ENCODE results near the gene UGT3A1. TPM values are rescaled to one million over a fixed set of nuclear protein-coding genes. Genes with fewer than 3 reads are reported as not detected.
A peak's percentile ranks its signal among the peaks of the same experiment; 100 is the strongest.

UGT3A1 gene
- total RNA-seq, 1 experiment from 2014 or later = 0.19 TPM

DNA sequence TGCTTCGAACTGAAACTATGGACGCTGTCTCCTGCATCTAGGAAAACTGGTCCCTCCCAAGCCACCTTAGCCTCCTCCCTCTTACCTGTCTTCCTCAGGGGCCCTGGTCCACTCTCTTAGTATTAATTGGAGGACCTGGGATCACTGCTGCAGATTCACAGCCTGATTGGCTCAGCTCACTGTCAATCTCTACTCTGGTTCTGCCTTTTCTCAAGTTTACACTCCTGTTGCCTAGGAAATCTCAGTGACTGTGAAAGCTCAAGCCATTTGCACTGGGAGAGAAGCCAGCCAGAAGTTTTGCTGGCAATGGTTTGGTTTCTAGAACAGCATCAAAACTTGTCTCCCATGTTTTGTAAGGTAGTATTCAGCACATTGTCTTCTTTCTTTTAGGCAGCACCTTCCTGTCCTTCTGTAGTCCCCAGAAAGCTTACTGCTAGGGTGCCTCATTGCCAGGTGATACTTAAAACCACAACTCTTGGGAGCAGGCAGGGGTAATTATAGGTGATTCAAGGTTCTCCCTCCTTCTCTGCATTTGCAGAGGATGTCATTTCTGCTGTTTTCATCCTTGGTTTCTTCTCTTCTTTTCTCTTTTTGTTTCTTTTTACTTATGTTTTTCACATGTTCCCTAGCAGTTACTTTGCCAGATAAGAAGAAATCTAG lies 52.5 kb downstream of the UGT3A1 start, which contains the start of gene CAPSL:
TSS of gene CAPSL (minus strand) at position 55 of the 660 bp plus-strand sequence. CDS start 17,502 bp downstream, outside the sequence.
- H3K27ac ChIP-seq (ENCODE audit: low read depth, low read length, poor library complexity, severe bottlenecking) = no peak within 1 kb of the TSS
- no peak within 1 kb of the TSS for H3K4me3 ChIP-seq (ENCODE audit: low read depth, low read length, poor library complexity, severe bottlenecking)
- H3K9me3 ChIP-seq (ENCODE audit: low read depth, low read length, poor library complexity, severe bottlenecking) = no peaks in the 10 kb centered on the region
- POLR2A ChIA-PET (ENCODE audit: low non-redundant PET) = interaction anchor here (0.8 kb wide), 1 partner anchor 1525 kb away, joined by 5 read pairs; no protein-coding TSS in a partner anchor
- intact Hi-C loops (cut with micrococcal nuclease; ENCODE audit: unreplicated experiment) = no loop called here
- no peaks in the 10 kb centered on the region for H3K36me3 ChIP-seq (ENCODE audit: insufficient read depth, low read length, poor library complexity, severe bottlenecking)
- TF ChIP-seq, protein P1, sequence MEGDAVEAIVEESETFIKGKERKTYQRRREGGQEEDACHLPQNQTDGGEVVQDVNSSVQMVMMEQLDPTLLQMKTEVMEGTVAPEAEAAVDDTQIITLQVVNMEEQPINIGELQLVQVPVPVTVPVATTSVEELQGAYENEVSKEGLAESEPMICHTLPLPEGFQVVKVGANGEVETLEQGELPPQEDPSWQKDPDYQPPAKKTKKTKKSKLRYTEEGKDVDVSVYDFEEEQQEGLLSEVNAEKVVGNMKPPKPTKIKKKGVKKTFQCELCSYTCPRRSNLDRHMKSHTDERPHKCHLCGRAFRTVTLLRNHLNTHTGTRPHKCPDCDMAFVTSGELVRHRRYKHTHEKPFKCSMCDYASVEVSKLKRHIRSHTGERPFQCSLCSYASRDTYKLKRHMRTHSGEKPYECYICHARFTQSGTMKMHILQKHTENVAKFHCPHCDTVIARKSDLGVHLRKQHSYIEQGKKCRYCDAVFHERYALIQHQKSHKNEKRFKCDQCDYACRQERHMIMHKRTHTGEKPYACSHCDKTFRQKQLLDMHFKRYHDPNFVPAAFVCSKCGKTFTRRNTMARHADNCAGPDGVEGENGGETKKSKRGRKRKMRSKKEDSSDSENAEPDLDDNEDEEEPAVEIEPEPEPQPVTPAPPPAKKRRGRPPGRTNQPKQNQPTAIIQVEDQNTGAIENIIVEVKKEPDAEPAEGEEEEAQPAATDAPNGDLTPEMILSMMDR (conservative IDR thresholded peaks at IDR 0.05; ENCODE audit: low read depth, low read length) = no peak
- TF ChIP-seq EZH2 (IDR thresholded peaks at IDR 0.05; ENCODE audit: borderline replicate concordance, low read depth, low read length, poor library complexity, severe bottlenecking) = no peak
- CTCF ChIA-PET = interaction anchor here (0.7 kb wide), 1 partner anchor 12 kb away, joined by 4 read pairs; no protein-coding TSS in a partner anchor
- H3K4me1 ChIP-seq (ENCODE audit: insufficient read depth, low read length, poor library complexity, severe bottlenecking) = no peaks in the 10 kb centered on the region
- DNase-seq (ENCODE audit: low spot score) = peak; percentile 63
- no TSS peak for BruUV-seq (replicated peaks)
- H3K27me3 ChIP-seq (replicated peaks; ENCODE audit: insufficient read depth, low read depth, low read length, poor library complexity) = no peaks in the 10 kb centered on the region

DNA sequence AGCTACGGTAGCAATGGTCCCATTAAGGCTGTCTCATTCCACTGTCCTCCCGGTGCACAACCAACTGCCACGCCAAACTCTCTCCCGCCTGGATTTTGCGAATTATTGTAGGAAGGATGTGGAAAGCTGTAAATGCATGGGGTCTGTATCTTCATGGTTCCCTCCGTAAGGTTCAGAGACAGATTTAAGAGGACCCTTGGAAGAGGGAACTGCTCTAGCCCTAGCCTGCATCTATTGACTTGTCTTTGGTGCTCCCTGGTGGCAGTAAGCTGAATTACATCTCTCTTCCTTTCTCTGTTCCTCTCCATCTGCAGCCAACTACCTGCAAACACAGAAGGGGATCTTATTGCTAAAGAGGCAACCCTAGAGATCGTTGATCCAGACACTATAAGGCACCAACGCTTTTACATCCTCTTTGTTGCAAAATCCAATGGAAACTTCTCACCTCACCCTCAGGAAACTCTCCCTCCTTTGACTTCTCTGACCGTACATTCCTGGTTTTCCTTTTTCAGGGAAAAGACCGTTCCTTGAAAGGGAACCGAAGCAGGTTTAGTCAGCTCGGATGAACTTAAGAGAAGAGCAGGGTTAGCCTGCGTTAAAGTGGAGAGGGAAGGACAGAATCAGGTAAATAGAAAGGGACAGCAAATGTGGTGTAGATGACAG lies 64.7 kb downstream of the UGT3A1 start:
- H3K4me3 ChIP-seq (ENCODE audit: low read depth, low read length, poor library complexity, severe bottlenecking) = peak overlapping the region; percentile 41
- no peak overlapping the region for H3K27ac ChIP-seq (ENCODE audit: low read depth, low read length, poor library complexity, severe bottlenecking)
- DNase-seq (ENCODE audit: low spot score) = peak; percentile 80
- H3K9me3 ChIP-seq (ENCODE audit: low read depth, low read length, poor library complexity, severe bottlenecking) = no peaks in the 10 kb centered on the region
- H3K36me3 ChIP-seq (ENCODE audit: insufficient read depth, low read length, poor library complexity, severe bottlenecking) = no peaks in the 10 kb centered on the region
- POLR2A ChIA-PET (ENCODE audit: low non-redundant PET) = no interaction called here
- no TSS peak for BruUV-seq (replicated peaks)
- CTCF ChIA-PET = interaction anchor here (0.5 to 2.5 kb wide), 15 partner anchors 12 to 1030 kb away, joined by 3 to 36 read pairs (median 4); partner anchors contain the start of genes CAPSL and SPEF2
- H3K27me3 ChIP-seq (replicated peaks; ENCODE audit: insufficient read depth, low read depth, low read length, poor library complexity) = no peaks in the 10 kb centered on the region
- intact Hi-C loops (cut with micrococcal nuclease; ENCODE audit: unreplicated experiment) = loop anchor here (1.0 to 10.0 kb wide), 5 partner anchors 149 to 837 kb away; partner anchors contain the start of gene SPEF2
- H3K4me1 ChIP-seq (ENCODE audit: insufficient read depth, low read length, poor library complexity, severe bottlenecking) = peaks cover 4% of the 10 kb centered on the region
- TF ChIP-seq, protein P1 (conservative IDR thresholded peaks at IDR 0.05; ENCODE audit: low read depth, low read length) = peak; percentile 83
- TF ChIP-seq EZH2 (IDR thresholded peaks at IDR 0.05; ENCODE audit: borderline replicate concordance, low read depth, low read length, poor library complexity, severe bottlenecking) = no peak

DNA sequence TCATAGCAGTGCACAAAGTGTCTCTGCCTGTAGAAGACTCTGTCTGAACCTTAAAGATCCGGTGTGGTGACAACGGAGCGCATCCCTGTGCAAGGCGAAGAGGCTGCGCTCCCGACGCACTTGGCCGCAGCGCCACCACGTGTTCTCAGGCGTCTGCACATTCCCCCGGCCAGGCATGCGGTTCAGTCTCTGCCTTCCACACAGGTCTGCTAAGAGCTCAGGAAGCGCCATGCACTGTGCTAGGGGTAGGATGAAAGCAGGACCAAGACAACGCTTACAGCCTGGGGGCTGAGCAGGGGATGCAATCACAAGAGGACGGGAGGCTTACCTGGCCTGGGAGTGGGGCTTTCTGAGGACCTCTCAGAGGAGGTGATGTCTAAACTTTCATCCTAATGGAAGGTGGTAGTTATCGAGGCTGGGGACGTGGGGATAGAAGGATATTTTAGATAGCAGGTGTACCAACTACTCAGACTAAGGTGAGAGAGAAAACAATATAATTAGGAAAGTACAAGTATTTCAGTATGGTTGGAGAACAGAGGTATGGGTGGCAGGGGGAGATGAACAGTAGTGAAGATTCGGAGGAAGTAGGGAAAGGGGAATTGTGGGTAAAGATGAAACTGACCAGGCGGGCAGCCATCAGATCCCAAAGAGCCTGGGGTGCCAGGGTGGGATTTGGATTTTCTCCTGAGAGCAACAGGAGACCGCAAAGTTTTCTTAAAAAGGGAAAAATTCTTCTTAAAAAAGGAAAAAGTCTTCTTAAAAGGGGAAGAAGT lies 66.1 kb downstream of the UGT3A1 start:
- Histone ChIP-seq H3K9me3 (ENCODE audit: low read depth, low read length, poor library complexity, severe bottlenecking) (no peaks in the 10 kb centered on the region), H3K4me3 (ENCODE audit: low read depth, low read length, poor library complexity, severe bottlenecking) (peak overlapping the region; percentile 21), H3K36me3 (ENCODE audit: insufficient read depth, low read length, poor library complexity, severe bottlenecking) (no peaks in the 10 kb centered on the region), H3K27ac (ENCODE audit: low read depth, low read length, poor library complexity, severe bottlenecking) (no peak overlapping the region), H3K27me3 (replicated peaks; ENCODE audit: insufficient read depth, low read depth, low read length, poor library complexity) (no peaks in the 10 kb centered on the region), H3K4me1 (ENCODE audit: insufficient read depth, low read length, poor library complexity, severe bottlenecking) (peaks cover 4% of the 10 kb centered on the region)
- TF ChIP-seq, protein P1 (conservative IDR thresholded peaks at IDR 0.05; ENCODE audit: low read depth, low read length) = peak; percentile 93
- no peak for TF ChIP-seq EZH2 (IDR thresholded peaks at IDR 0.05; ENCODE audit: borderline replicate concordance, low read depth, low read length, poor library complexity, severe bottlenecking)
- intact Hi-C loops (cut with micrococcal nuclease; ENCODE audit: unreplicated experiment) = loop anchor here (10.0 kb wide), 1 partner anchor 720 kb away; no protein-coding TSS in a partner anchor
- DNase-seq (ENCODE audit: low spot score) = peak; percentile 89
- no TSS peak for BruUV-seq (replicated peaks)
- ChIA-PET POLR2A (ENCODE audit: low non-redundant PET) (no interaction called here), CTCF (interaction anchor here (0.6 to 2.5 kb wide), 14 partner anchors 15 to 1372 kb away, joined by 3 to 36 read pairs (median 6); partner anchors contain the start of gene SPEF2)

Measured in A673 (cell line).